GM21360 (cell line): ENCODE measurements around the gene USP3.
"Not testable (repeated sequence)": the region's sequence is repeated elsewhere in the genome, so short reads cannot be mapped to it uniquely, and the experiment has no call there.

Experiments
- ATAC-seq: cut with Tn5 transposase; IDR thresholded peaks from one replicate; pipeline ENCODE4 v1.9.1; 2021; ENCODE audit warnings: mild to moderate bottlenecking, moderate library complexity; ENCODE audit not compliant: unreplicated experiment

USP3 gene

DNA sequence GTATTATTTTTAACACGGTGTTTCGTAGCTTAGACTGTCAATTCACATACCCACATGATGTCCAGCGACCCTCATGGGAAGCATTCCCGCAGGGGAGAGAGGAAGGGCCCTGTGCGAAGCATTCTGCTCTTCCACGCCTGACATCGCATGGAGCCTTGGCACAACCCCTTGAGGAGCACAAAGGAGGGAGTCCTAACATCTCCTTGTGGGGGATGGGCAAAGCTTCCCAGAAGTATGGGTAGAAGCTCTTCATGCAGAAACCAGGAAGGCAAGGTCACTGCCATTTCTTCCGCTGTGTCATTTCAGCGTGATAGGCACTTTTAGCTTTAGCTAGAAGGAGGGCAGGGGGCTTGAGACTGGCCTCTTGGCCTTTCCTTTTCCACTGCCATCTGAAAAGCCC lies 28.7 kb upstream of the USP3 start:
- no peak for ATAC-seq

GRCh38 chr15:63476229-63476632 lies 28.2 kb upstream of the USP3 start:
- ATAC-seq: no peak

DNA sequence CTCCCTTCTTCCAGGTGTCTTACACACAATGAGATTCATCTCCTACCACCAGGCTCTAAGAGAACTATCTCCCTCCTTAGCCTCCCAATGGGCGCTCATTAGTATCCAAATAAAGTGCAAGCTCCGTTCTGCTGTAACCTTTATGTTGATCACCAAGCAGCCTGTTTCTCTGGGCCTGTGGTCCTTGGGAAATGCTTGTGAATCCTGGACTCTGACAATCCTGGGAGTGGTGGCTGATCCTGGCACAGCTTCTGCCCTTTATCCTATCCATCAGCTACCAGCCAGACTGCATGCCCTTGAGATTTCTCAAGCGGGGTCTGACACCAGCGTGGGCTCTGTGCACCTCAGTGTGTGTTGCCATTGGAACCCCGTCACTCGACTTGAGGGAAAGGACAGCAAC lies 26.1 kb upstream of the USP3 start:
- ATAC-seq: no peak

DNA sequence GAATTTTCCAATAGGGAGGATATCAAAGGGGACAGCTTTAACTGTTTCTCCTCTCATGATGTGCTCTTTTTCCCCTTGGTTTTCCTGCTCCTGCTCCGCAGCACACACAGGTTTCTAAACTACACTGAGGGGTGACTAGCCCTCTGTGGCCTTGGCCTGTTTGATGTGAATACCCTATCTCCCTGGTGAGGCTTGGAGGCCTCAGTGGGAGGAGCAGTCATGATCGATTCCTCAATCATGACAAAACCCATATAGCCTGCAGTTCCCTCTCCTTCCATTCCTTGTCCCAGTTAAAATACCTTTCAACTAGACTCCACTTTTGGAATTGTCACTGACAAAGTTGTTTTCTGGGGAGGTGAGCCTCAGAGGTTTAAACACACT lies 24.0 kb upstream of the USP3 start:
- no peak for ATAC-seq

- ATAC-seq: peak; percentile 29
Measured at GRCh38 chr15:63481105-63481810, 23.1 kb upstream of the USP3 start.

DNA sequence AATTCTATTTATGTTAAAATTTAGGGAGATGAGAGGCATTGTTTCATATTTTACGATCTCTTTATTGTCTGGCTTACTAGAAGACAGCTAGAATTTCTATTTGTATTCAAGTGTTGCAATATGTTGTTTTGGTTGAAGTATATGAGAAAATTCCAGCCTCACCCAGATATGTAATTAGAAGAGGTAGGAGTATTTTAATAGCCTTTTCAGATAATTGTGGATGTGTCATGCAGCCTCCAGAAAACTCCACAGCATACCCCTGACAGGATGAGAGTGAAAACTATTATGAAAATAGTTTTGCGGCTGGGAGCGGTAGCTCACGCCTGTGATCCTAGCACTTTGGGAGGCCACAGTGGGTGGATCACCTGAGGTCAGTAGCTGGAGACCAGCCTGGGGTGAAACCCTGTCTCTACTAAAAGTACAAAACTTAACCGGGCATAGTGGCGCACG lies 21.5 kb upstream of the USP3 start:
- ATAC-seq: no peak

DNA sequence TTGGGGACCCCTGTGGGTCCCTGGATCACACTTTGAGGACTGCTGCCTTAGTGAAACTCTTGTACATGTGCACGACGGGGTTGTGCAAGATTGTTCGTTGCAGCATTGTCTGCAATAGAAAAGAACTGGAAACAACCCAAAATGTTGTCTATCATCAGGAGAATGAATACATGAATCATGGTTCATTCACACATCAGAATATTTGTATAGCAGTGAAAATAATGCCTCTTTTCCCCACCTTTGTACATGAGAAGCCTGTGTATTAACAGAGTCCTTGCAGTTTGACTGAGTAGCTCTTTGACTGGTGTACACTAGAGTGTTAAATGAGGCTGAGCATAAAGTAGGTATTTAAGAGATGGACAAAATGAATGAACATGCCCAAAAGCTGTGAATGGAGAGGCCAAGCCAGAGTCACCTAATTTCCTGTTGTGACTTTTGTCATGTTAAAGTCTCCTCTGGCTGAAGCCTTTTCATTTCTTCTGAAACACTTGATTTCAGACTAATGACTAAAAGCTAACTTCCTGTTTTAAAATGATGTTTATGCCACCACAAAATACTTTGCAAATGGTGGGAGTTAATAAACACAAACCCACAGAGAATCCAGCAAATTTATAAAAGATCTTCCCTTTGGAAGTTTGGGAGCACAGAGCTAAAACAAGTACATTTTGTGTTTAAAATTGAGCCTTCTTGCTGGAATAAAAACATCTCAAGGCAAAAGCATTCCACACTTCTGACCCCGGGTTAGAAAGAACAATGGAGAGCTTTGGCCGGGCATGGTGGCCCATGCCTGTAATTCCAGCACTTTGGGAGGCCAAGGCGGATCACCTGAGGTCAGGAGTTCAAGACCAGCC lies 20.6 kb upstream of the USP3 start:
- no peak for ATAC-seq

- ATAC-seq: no peak
Measured at GRCh38 chr15:63484433-63485186, 19.8 kb upstream of the USP3 start.

GRCh38 chr15:63487076-63487757 lies 17.2 kb upstream of the USP3 start:
- ATAC-seq: no peak

DNA sequence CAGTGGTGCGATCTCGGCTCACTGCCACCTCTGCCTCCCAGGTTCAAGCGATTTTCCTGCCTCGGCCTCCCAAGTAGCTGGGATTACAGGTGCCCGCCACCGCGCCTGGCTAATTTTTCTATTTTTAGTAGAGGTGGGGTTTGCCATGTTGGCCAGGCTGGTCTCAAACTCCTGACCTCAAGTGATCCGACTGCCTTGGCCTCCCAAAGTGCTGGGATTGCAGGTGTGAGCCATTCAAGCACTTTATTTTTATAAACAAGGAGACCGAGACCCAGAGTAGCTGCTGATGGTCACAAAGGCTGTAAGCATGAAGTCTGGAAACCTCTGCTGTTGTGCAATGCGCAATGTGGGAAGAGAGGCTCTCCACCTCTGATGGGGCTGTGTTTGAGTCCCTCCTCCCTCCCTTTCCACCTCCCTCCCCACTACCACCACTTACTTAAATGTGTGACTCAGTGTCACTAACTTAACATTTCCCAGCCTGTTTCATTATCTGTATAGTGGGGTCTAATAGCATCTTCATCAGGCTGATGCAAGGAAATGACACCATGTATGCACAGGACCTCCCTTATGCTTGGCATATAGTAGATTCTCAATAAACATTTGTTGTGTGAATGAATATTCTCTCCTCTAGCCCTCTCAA lies 16.5 kb upstream of the USP3 start:
- not testable (repeated sequence) for ATAC-seq

DNA sequence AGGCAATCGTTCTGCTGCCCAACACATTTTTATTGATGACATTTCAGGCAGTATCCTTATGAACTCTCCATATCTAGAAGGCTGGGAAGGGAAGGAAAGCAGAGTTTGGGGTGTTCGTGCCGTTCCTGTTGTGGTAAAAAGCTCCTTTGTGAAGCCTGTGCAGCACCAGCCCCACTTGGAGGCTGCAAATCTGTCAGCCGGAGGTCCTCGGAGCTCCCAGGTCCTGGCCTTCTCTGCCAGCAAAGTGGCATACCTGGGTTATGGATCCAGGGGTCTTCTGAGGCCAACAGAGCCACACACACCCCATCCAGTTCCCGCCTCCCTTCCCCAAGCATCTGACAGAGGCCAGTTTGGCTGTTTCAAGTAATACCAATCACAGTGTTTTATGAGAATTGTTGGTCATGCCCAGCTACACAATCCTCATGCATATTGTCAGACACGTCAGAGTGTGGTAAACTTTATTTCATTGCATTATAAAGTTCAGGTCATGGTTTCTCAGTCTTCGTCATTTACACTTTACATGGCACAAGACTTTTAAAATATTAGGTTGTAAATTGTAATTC lies 15.9 kb upstream of the USP3 start:
- no peak for ATAC-seq

DNA sequence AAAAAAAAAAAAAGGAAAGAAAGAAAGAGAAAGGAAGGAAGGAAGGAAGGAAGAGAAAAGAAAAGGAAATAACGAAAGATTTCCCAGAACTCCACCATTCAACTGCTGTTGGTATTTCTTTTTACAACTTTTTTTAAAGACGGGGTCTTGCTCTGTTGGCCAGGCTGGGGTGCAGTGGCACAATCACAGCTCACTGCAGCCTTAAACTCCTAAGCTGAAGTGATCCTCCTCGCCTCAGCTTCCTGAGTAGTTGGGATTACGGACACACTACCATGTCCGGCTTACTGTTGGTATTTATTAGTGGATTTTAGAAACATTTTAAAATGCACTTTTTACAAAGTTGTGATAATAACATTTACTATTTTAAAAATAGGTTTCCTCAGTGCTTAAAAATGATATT lies 15.0 kb upstream of the USP3 start:
- ATAC-seq: no peak

- ATAC-seq: no peak
Measured at GRCh38 chr15:63490345-63491034, 13.9 kb upstream of the USP3 start.

- ATAC-seq: no peak
Measured at GRCh38 chr15:63491116-63491827, 13.1 kb upstream of the USP3 start.

DNA sequence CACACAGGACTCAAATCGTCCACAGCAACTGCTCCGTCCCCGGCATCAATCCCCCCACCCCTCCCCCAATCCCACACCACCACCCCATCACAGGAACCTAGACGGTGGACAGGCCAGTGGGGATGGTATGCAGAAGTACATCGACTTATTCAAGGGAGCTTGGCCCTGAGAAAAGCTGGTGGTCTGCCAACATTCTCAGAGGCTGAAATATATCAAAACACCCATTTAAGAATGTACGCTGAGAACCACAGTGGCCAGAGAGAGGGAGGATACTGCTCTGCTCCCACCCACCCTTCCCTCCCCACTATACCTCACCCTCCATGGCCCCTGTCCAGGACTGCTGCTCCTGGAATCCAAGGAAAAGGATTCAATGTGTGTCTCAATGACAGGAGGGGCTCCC lies 12.4 kb upstream of the USP3 start:
- no peak for ATAC-seq

GRCh38 chr15:63492541-63493077 lies 11.8 kb upstream of the USP3 start:
- ATAC-seq: no peak

DNA sequence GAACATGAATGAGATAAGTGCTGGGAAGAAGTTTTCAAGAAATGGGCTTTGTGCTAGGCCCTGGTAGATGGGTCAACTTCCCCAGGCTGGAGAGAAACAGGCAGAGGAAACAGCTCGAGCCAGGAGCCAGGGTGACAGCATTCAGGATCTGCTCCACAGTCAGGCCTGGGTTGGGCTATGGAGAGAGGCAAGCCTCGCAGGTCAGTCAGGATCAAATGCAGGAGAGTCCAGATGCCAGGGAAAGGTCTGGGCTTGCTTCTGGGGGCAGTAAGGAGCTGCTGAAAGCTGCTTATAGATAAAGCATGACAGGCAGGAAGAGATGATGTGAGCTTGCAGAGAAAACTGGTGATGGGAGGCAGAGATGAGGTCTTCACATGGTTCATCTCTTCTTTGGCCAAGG lies 11.0 kb upstream of the USP3 start:
- ATAC-seq: no peak

DNA sequence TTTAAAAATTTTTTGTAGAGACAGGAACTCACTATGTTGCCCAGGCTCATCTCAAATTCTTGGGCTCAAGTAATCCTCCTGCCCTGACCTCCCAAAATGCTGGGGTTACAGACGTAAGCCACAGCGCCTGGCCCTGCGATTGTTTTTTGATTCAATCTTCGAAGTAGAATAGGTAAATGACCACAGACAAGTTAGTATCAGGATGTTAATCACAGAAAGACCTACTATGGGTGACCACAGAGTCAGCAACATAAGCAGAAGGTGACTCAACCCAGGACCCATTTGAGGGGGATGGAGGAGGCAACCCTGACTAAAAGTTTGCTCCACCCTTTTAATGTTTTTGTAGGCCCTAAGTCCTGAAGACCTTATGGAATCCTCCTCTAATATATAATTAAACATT lies 10.0 kb upstream of the USP3 start:
- no peak for ATAC-seq

DNA sequence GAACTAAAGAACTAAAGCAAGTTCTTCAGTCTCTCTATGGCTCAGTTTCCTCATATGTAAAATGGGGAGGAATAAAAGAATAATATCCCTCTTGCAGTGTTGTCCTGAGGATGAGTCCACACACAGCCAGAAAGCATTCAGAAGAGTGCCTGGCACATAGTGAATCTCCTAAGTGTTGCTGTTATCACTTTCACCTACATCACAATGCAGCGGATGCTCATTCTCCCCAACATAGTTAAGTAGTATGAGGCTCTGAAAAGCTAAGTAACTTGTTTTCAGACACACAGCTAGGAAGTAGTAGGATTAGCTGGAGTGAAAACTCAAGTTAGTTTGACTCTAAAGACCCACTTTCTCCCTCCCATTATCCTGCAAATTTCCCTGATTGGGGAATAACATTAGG lies 9.1 kb upstream of the USP3 start:
- no peak for ATAC-seq
